ENCODE measurements around the gene SHROOM2.

SHROOM2 gene

DNA sequence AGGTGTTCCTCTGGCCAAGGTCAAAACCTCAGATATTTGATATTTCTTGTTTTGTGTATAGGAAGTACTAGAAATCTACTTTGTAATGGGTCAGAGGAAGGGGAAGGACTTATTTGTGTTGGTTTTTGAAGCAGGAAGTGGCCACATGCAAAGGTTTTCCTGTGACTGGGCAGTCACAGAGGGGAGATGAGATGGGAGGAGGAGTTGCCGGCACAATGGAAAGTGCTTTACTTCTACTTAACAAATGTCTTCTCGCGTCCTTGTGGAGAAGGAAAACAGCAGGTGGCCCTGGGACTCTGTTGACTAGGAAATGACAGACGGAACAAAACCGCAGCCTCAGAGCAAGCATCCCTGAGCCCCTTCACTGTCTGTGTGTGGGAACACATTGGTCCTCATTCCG lies 46.6 kb downstream of the SHROOM2 start:
- DNase-seq (ENCODE audit: low read depth), result no peak
- no peak overlapping the region for H3K4me3 ChIP-seq (ENCODE audit: low read depth, low read length)

DNA sequence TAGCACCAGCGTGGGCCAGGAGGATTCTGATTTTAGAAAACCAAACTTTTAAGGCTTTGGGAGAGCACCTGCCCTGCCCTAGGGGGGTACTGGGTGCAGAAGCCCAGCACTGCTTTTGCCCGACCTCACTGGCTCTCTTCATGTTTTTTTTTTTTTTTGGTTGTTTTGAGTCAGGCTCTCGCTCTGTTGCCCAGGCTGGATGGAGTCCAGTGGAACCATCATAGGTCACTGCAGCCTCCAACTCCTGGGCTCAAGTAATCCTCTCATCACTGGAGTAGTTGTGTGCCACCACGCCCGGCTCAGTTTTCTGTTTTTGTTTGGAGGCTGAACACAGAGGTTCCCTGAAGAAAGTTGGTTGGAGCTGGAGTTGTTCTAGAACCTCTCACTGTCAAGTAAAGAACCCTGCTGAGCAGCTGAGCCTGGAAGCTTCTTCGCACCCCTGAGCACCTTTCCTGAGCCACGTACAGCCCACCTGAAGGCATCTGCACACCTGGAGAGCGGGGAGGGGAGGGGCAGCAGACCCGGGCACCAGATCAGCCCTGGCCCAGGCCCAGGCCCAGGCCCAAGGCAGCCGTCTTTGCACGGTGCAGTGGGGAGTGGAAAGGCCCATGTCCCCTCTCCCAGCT lies 49.5 kb downstream of the SHROOM2 start:
- TF ChIP-seq, protein P1, sequence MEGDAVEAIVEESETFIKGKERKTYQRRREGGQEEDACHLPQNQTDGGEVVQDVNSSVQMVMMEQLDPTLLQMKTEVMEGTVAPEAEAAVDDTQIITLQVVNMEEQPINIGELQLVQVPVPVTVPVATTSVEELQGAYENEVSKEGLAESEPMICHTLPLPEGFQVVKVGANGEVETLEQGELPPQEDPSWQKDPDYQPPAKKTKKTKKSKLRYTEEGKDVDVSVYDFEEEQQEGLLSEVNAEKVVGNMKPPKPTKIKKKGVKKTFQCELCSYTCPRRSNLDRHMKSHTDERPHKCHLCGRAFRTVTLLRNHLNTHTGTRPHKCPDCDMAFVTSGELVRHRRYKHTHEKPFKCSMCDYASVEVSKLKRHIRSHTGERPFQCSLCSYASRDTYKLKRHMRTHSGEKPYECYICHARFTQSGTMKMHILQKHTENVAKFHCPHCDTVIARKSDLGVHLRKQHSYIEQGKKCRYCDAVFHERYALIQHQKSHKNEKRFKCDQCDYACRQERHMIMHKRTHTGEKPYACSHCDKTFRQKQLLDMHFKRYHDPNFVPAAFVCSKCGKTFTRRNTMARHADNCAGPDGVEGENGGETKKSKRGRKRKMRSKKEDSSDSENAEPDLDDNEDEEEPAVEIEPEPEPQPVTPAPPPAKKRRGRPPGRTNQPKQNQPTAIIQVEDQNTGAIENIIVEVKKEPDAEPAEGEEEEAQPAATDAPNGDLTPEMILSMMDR (IDR thresholded peaks at IDR 0.05; ENCODE audit: control insufficient read depth, extremely low read depth, insufficient read depth), result no peak
- H3K4me3 ChIP-seq (ENCODE audit: low read depth, low read length), result no peak overlapping the region
- DNase-seq (ENCODE audit: low read depth), result no peak

More for the DNA sequence above, 46.6 kb downstream of the SHROOM2 start:
- TF ChIP-seq, protein P1 (IDR thresholded peaks at IDR 0.05; ENCODE audit: control insufficient read depth, extremely low read depth, insufficient read depth), result no peak

DNA sequence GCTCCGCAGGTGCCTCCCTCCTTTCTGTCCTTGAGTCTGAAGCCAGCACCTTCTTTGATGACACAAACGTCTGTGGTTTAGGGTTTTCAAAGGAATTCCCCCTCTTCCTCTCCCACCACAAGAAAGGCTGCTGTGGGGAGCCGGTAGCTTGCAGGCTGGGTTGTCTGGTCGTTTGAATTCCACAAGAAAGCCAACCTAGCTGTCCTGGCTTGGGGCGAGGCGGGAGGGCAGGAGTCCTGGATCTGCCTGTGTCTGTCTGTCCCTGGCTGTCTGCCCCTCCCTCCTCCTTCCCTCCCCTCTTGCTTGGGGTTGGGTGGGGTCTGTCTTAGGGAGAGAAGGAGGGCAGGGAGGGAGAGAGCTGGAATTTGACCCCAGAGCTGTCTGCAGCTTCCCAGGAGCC lies 56.3 kb downstream of the SHROOM2 start:
- DNase-seq (ENCODE audit: low read depth), result no peak
- no peak overlapping the region for H3K4me3 ChIP-seq (ENCODE audit: low read depth, low read length)
- TF ChIP-seq, protein P1 (IDR thresholded peaks at IDR 0.05; ENCODE audit: control insufficient read depth, extremely low read depth, insufficient read depth), result no peak

DNA sequence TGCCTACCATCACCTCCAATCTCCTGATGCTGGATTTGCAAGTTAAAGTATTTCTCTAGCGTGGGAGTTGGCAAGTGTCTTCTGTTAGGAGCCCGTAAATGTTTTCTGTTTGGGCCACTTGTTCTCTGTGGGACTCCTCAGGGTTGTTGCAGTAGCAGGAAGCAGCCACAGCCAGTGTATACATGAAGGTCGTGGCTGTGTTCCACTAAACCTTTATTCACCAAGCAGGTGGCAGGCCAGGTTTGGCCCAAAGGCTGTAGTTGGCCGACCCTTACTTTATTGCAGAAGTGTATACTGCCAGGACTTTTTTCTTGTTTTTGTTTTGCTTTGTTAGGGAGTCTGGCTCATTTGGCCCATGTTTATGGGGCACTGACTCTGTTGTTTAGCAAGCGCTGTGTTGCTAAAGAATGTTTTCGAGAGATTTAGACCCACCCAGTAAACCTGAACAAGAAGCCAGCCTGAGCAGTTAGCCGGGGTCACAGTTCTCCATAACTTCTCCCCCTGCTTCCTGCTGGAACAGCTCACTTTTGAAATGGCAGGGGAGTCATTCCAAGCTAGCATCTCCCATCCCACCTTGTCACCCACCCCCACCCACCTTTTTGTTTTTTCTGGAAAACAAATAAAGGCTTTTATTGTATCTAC lies 58.8 kb downstream of the SHROOM2 start:
- no peak for DNase-seq (ENCODE audit: low read depth)
- no peak overlapping the region for H3K4me3 ChIP-seq (ENCODE audit: low read depth, low read length)
- TF ChIP-seq, protein P1 (IDR thresholded peaks at IDR 0.05; ENCODE audit: control insufficient read depth, extremely low read depth, insufficient read depth), result no peak

DNA sequence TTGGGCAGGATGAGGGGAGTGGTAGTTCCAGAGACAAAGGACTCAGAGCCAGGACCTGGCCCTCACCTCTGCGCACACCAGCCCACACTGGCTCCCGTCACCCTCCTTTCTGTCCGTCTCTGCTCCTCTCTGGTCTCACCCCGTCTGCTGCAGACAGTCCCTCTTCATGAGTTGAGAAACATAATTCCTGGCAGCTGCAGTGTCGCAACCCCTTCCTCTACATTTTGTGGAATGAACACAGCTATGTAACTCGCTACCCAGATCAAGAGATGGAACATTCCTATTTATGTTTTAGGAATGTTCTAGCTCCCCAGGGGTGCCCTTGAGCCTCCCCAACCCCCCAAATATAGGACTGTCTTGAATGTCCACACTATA lies 59.3 kb downstream of the SHROOM2 start:
- no peak overlapping the region for H3K4me3 ChIP-seq (ENCODE audit: low read depth, low read length)
- TF ChIP-seq, protein P1 (IDR thresholded peaks at IDR 0.05; ENCODE audit: control insufficient read depth, extremely low read depth, insufficient read depth), result no peak
- DNase-seq (ENCODE audit: low read depth), result no peak

DNA sequence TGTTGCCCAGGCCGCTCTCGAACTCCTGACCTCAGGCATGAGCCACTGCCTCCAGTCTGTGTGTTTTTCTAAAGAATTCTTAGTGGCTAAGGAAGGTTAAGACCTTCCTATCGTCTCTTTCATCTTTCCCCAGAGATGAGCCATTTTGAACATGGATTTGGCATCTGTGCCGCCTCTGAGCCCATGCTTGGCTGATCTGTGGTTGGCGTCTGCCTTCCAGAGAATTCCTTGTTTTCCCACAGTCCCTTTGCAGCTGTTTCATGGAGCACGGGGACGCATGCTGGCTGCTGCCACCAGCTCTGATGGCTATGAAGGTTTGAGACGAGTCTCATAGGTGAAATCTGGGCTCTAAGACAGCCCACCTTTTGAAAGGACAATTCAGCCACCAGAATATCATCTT lies 60.4 kb downstream of the SHROOM2 start:
- no peak overlapping the region for H3K4me3 ChIP-seq (ENCODE audit: low read depth, low read length)
- no peak for DNase-seq (ENCODE audit: low read depth)
- TF ChIP-seq, protein P1 (IDR thresholded peaks at IDR 0.05; ENCODE audit: control insufficient read depth, extremely low read depth, insufficient read depth), result no peak

DNA sequence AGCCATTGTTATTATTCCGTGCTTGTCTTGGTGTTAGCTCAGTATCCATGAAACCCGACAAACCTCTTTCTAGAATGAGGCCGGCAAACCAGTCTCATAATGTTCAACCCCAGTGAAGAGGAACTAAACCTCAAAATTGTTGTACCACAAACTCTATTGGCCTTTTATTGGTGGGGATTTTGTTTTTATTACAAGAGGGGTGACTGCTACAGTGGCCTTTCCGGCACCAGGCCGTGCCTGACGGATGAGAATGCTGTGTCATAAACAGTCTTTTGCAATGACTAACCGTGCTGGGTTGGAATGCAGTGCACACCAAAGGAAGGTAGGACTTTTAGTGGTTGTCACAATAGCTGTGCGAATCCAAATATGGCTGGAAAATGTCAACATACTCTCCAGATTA lies 60.8 kb downstream of the SHROOM2 start:
- TF ChIP-seq, protein P1 (IDR thresholded peaks at IDR 0.05; ENCODE audit: control insufficient read depth, extremely low read depth, insufficient read depth), result no peak
- no peak overlapping the region for H3K4me3 ChIP-seq (ENCODE audit: low read depth, low read length)
- DNase-seq (ENCODE audit: low read depth), result no peak

All from LNCaP clone FGC (cell line).